GM18505 (cell line): ENCODE results near the gene ASH1L.
"Not testable (repeated sequence)": the region's sequence is repeated elsewhere in the genome, so short reads cannot be mapped to it uniquely, and the experiment has no call there.

ENCODE experiments used
- ATAC-seq: cut with Tn5 transposase; IDR thresholded peaks from one replicate; pipeline ENCODE4 v1.9.1; 2021; ENCODE audit not compliant: unreplicated experiment
- POLR2A ChIP-seq: IDR thresholded peaks from 4 replicates; pipeline ENCODE4 v1.6.1; 2011; ENCODE audit warnings: borderline replicate concordance; ENCODE audit not compliant: insufficient read depth, insufficient read length; ENCODE audit errors: extremely low read depth

Gene ASH1L

DNA sequence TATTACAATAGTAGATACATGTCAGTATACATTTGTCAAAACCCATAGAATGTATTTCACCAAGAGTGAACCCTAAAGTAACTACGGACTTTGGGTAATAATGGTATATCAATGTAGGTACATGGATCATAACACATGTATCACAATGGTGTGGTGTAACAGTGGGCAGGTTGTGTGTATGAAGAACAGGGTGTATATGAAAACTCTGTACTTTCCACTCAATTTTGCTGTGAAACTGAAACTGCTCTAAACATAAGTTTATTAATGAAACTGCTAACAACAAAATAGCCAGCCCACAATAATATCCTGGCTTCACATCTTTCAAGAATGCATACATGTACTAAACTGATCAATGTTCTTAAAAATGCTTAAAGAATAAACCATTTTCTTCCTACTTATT lies 151.7 kb downstream of the ASH1L start:
- no peak for ATAC-seq
- TF ChIP-seq POLR2A, result no peak

DNA sequence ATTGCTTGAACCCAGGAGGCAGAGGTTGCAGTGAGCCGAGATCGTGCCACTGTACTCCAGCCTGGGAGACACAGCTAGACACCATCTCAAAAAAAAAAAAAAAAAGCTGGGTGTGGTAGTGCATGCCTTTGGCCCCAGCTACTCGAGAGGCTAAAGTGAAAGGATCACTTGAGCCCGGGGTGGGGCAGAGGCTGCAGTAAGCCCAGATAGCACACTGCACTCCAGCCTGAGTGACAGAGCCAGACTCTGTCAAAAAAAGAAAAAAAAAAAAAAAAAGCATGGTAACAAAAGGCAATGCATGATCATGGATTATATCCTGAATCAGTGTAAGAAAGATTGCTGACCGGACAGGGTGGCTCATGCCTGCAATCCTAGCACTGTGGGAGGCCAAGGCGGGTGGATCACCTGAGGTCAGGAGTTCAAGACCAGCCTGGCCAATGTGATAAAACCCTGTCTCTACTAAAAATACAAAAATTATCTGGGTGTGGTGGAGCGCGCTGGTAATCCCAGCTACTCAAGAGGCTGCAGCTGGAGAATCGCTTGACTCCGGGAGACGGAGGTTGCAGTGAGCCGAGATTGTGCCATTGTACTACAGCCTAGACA lies 165.6 kb downstream of the ASH1L start:
- no peak for TF ChIP-seq POLR2A
- ATAC-seq, result no peak

DNA sequence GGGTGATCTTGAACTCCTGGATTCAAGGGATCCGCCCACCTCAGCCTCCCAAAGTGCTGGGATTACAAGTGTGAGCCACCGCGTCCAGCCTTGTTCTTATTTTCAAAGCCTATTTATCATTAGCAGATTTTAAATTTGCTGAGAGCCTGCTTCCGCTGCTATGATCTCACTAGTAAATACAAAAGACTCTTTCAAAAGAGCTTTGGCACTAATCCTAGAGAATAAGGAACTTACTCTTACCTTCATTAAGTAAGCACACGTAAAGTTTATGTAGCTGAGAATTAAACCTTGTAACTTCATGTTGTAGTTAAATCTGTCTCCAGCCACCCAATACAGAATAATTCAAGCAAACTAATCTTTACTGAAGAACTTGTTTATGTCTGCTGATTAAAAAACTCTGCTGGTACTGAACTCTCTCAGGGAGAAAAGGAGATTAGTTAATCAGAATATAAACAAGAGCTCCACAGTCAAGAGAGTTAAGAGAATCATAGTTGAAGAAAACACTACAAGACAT lies 169.6 kb downstream of the ASH1L start:
- no peak for TF ChIP-seq POLR2A
- ATAC-seq, result no peak

DNA sequence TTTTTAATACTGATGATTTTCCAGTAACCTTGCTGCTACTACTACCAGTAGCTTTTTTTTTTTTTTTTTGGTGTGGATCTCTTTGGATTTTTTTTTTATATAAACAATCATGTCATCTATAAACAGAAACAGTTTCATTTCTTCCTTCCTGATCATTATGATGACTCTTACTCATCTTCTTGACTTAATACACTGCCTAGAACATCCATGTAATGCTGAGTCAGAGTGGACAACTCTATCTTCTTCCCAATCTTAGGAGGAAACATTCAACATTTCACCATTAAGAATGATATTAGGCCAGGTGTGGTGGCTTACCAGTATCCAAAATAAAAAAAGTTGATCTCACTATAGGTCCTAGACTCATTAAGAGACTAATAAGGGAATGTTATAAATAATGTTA lies 172.8 kb downstream of the ASH1L start:
- no peak for TF ChIP-seq POLR2A
- ATAC-seq, result no peak

DNA sequence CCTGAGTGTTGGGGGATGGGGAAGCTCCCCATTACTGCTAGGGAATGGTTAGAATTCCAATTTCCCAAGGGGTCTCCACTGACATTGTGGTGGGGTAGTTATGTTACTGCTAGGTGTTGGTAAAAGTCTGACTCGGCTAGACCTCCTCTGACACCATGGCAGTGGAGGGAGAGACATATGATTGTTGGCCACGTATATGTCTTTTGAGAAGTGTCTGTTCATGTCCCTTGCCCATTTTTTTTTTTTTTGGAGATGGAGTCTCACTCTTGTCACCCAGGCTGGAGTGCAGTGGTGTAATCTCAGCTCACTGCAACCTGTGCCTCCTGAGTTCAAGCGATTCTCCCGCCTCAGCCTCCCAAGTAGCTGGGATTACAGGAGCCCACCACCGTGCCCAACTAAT lies 176.8 kb downstream of the ASH1L start:
- not testable (repeated sequence) for ATAC-seq

DNA sequence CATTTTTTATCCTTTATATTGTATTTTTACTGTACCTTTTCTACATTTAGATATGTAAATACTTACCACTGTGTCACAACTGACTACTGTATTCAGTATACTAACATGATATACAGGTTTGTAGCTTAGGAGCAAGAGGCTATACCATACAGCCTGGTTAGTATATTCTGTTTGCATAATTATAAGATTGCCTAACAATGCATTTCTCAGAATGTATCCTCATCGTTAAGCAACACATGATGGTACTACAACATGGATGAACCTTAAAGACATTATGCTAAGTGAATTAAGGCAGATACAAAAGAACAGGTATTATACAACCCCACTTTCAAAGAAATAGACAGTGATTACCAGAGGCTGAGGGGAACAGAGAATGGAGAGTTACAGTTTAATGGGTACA lies 179.2 kb downstream of the ASH1L start:
- ATAC-seq, result no peak
- TF ChIP-seq POLR2A, result no peak

DNA sequence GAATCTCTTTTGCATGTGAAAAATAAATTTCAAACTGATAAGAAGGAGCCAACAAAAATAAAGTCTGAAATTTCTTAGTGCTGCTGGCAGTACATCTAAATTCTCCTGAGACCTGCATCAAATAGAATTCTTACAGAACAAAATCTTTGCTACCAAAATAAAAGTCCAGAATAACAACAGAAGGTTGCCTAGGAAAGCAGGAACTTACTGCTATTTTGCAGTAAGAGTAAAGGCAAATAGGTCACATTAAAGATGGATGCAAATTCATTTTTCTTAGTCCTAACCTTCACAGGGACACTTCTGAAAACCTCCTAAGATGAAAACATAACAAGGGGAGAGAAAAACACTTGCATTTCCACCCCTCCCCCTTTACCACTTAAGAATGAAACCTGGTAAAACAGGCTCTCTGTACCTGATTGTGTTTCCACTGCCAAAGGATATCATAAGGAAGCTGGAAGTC lies 182.9 kb downstream of the ASH1L start:
- ATAC-seq, result no peak
- no peak for TF ChIP-seq POLR2A

DNA sequence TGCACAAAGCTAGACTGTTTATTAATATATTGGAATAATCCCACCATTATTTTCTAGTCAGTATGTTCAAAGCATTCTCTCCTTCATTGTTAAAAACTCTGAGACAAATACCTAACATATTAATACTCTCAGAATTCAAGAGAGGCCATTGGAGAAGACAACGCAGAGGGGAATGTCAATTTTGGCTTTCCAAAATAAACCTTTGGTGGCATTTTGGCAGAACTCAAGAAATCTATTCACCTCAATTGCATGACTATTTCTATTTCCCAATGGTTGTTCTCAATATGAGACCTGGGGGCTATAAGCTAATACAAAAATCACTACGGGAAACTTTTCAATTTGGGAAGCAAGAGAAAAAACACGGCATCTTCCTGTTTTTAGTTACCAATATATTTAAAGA lies 183.4 kb downstream of the ASH1L start:
- no peak for TF ChIP-seq POLR2A
- ATAC-seq, result no peak

DNA sequence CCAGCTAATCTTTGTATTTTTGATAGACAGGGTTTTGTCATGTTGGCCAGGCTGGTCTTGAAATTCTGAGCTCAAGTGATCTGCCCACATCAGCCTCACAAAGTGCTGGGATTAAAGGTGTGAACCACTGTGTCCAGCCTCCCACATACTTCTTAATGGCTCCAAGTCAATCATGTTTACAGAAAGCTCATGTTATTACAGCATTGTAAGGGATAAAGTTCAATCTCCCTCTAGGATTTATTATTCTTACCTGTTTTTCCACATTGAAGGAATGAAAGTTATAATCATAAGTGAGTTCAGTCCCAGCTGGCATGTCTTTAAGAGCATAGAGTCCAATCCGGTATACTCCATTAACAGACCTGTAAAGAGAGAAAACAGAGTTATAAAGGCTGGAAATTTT lies 202.6 kb downstream of the ASH1L start:
- no peak for ATAC-seq
- no peak for TF ChIP-seq POLR2A

DNA sequence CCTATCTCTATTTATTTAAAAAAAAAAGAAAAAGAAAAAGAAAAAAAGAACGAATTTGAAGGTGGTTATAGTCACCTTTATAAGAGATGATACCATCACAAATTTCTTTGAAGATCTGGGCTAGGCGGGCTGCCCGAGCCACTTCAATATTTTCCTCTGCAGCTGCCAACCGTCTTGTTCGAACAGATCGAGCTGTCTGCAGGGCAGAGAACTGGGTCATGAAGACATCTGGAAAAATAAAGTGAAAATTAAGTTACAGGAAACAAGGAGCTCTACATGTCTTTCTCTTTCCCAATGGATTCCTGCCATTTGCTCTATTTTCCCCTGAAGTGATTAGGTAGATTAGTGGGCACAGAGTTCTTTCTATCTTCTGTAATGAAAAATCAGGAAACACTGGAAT lies 210.0 kb downstream of the ASH1L start:
- ATAC-seq, result no peak
- no peak for TF ChIP-seq POLR2A

DNA sequence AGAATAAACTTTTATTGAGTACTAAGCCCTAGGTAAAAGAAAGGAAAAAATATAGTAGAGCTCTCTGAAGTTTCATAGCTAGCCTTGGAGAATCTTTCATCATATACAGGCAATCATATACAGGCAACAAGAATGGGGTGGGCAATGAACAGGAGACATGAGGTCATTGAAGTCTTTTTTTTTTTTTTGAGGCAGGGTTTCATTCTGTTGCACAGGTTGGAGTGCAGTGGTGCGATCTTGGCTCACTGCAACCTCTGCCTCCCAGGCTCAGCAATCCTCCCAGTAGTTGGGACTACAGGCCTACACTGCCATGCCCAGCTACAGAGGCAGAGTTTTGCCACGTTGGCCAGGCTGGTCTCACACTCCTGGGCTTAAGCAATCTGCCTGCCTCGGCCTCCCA lies 219.8 kb downstream of the ASH1L start:
- ATAC-seq, result no peak
- TF ChIP-seq POLR2A, result no peak

DNA sequence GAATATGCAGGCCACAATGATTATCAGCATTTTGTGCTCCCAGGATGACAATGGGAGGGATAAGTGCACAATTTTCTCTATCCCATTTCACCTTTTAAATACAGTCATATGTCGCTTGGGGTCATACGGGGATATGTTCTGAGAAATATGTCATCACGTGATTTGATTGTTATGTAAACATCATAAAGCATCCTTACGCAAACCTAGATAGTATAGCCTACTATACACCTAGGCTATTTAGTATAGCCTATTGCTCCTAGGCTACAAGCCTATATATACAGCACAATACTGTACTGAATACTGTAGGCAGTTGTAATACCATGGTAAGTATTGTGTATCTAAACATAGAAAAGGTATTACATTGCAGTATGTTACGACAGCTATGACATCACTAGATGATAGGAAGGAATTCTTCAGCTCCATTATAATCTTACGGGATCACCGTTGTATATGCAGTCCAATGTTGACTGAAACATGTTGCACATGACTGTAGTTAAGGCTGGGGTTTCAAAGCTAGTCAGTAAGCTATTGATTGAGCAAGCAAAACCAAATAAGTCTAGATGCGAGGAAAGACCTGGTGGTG lies 223.0 kb downstream of the ASH1L start:
- TF ChIP-seq POLR2A, result no peak
- ATAC-seq, result no peak

DNA sequence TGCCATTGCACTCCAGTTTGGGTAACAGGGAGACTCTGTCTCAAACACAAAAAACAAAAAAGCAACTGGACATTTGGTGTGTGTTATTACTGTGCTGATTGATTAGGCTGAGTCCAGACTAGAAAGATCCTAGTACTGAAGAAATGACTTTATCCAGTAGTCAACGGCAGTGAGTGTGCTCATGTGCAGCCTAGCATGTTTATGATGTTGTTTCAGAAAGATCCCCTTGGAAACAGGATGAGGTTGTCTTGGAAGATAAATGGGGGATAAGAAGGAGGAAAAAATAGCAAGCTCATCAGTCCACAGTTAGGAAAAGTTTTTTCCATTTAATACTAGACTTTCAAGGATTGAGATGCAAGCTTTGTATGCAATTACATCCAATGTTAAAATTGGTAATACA lies 227.6 kb downstream of the ASH1L start:
- TF ChIP-seq POLR2A, result no peak

DNA sequence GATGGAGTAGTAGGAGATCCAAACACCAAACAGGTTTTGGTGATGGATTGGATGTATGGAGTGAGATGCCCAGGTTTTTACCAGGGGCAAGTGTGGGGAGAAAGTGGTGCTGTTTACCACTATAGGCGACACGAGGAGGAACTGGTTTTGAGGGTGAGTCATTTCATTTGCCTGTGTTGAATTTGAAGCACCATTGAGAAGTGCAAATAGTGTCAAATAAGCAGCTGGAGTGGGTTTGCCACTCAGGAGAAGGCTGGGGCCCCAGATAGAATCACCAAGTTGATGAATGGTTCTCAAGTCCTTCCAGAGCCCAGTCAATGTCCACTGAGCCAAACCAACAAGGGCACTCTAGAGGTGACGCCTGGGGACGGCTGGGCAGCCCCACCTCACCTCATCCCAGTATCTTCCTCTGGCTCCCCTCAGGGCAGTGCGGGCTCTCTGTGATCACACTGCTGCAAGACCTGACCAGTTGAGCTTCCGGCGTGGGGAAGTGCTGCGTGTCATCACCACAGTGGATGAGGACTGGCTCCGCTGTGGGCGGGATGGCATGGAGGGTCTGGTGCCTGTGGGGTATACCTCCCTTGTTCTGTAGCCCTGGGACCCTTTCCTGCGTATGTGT lies 232.5 kb downstream of the ASH1L start:
- no peak for TF ChIP-seq POLR2A
- no peak for ATAC-seq

More for the DNA sequence above, 227.6 kb downstream of the ASH1L start:
- no peak for ATAC-seq

DNA sequence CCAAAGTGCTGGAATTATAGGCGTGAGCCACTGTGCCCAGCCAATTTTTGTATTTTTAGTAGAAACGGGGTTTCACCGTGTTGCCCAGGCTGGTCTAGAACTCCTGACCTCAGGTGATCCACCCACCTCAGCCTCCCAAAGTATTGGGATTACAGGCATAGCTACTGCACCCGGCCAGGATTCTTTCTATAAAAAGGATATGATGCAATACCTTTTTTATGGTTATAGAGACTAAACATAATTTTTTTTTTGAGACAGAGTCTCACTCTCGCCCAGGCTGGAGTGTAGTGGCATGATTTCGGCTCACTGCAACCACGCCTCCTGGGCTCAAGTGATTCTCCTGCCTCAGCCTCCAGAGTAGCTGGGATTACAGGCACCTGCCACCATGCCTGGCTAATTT lies 233.7 kb downstream of the ASH1L start:
- ATAC-seq, result not testable (repeated sequence)
